Stimulated activated naive B cell treated with anti-CD40 and anti-IgM and Interleukin-4, amounts not matched to agents 10 μg/mL and 1 μg/mL and 100 μg/mL, for 72 hours (primary cell): ENCODE measurements around the gene DHRS4L2.
"Not testable (repeated sequence)": the region's sequence is repeated elsewhere in the genome, so short reads cannot be mapped to it uniquely, and the experiment has no call there.

ENCODE experiments used
- ATAC-seq, 2 donors: fragments of 150-1000 bp; cut with Tn5 transposase; replicated peaks; 2 replicates each; pipeline ENCODE4 v1.10.0; 2021; ENCODE audit warnings: moderate library complexity in 1 of 2
- DNase-seq: peaks from one replicate; pipeline ENCODE4 v3.0.0; 2021
- H3K27ac Mint-ChIP-seq: one replicate; pipeline ENCODE4 v1.8.0; 2022; ENCODE audit warnings: mild to moderate bottlenecking, mixed read lengths
- H3K27me3 Mint-ChIP-seq, 2 donors: one replicate each; pipeline ENCODE4 v1.8.0; 2022; ENCODE audit warnings: mixed read lengths in 2 of 2
- H3K36me3 Mint-ChIP-seq, 2 donors: one replicate each; pipeline ENCODE4 v1.8.0; 2022; ENCODE audit warnings: mixed read lengths in 2 of 2, mild to moderate bottlenecking in 1 of 2
- H3K4me1 Mint-ChIP-seq, 2 donors: one replicate each; pipeline ENCODE4 v1.8.0; 2022; ENCODE audit warnings: mixed read lengths in 2 of 2, mild to moderate bottlenecking in 1 of 2
- H3K4me3 Mint-ChIP-seq, 2 donors: one replicate each; pipeline ENCODE4 v1.8.0; 2022; ENCODE audit warnings: mild to moderate bottlenecking in 2 of 2, mixed read lengths in 2 of 2, moderate library complexity in 1 of 2
- H3K9me3 Mint-ChIP-seq, 2 donors: one replicate each; pipeline ENCODE4 v1.8.0; 2022; ENCODE audit warnings: mixed read lengths in 2 of 2, mild to moderate bottlenecking in 1 of 2

Gene DHRS4L2

GRCh38 chr14:24018978-24019377, 30.2 kb downstream of the DHRS4L2 start:
- H3K9me3 Mint-ChIP-seq, DNase-seq, H3K27me3 Mint-ChIP-seq, H3K36me3 Mint-ChIP-seq, ATAC-seq, H3K27ac Mint-ChIP-seq, H3K4me3 Mint-ChIP-seq: not testable (repeated sequence)
- peaks cover 6 to 14% of the 10 kb centered on the region in 2 donors for H3K4me1 Mint-ChIP-seq

DNA sequence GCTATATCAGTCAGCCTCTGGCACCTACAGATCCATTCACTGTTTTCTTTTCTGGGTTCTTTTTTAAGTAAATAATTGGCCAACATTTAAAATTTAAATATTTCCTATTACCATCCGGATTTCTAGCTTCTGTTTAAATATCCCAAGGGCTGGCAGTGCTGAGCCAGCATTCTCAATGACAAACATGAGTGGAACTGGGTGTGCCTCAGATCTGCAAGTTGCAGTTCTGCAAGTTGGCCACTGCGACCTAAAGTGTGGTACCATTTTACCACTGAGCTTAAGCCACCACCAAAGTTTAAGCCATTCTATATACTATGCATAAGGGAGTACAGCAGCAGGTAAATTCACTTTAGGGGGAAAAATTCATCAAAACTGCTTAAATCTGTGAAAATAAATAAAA, 31.2 kb downstream of the DHRS4L2 start:
- peaks cover 6 to 14% of the 10 kb centered on the region in 2 donors for H3K4me1 Mint-ChIP-seq
- not testable (repeated sequence) for DNase-seq, H3K27me3 Mint-ChIP-seq, H3K4me3 Mint-ChIP-seq, H3K9me3 Mint-ChIP-seq, H3K36me3 Mint-ChIP-seq, H3K27ac Mint-ChIP-seq
- peak; percentile 69 to 71 for ATAC-seq

- not testable (repeated sequence) for DNase-seq, ATAC-seq, H3K4me3 Mint-ChIP-seq, H3K9me3 Mint-ChIP-seq, H3K36me3 Mint-ChIP-seq, H3K27ac Mint-ChIP-seq, H3K27me3 Mint-ChIP-seq
- peaks cover 6 to 14% of the 10 kb centered on the region in 2 donors for H3K4me1 Mint-ChIP-seq
These were observed 31.8 kb downstream of the DHRS4L2 start for GRCh38 chr14:24020520-24020919.

DNA sequence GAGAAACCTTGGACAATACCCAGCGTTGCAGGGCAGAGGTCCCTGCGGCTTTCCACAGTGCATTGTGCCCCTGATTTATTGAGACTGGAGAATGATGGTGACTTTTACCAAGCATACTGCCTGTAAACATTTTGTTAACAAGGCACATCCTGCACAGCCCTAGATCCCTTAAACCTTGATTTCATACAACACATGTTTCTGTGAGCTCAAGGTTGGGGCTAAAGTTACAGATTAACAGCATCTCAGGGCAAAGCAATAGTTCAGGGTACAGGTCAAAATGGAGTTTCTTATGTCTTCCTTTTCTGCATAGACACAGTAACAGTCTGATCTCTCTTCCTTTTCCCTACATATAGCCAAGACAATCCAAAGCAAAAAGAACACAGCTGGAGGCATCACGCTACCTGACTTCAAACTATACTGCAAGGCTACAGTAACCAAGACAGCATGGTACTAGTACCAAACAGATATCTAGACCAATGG, 36.2 kb downstream of the DHRS4L2 start:
- H3K27me3 Mint-ChIP-seq = peaks cover 6 to 12% of the 10 kb centered on the region in 2 donors
- ATAC-seq, H3K4me1 Mint-ChIP-seq, H3K4me3 Mint-ChIP-seq, H3K27ac Mint-ChIP-seq, DNase-seq, H3K36me3 Mint-ChIP-seq, H3K9me3 Mint-ChIP-seq: not testable (repeated sequence)

DNA sequence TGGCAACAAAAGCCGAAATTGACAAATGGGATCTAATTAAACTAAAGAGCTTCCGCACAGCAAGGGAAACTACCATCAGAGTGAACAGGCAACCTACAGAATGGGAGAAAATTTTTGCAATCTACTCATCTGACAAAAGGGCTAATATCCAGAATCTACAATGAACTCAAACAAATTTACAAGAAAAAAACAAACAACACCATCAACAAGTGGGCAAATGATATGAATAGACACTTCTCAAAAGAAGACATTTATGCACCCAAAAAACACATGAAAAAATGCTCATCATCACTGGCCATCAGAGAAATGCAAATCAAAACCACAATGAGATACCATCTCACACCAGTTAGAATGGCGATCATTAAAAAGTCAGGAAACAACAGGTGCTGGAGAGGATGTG, 41.0 kb downstream of the DHRS4L2 start:
- not testable (repeated sequence) for H3K4me1 Mint-ChIP-seq, H3K36me3 Mint-ChIP-seq, DNase-seq, H3K27ac Mint-ChIP-seq, H3K4me3 Mint-ChIP-seq, ATAC-seq, H3K9me3 Mint-ChIP-seq
- peaks cover 6 to 12% of the 10 kb centered on the region in 2 donors for H3K27me3 Mint-ChIP-seq

GRCh38 chr14:24031331-24031730, 42.6 kb downstream of the DHRS4L2 start:
- H3K4me3 Mint-ChIP-seq, H3K27ac Mint-ChIP-seq, H3K9me3 Mint-ChIP-seq, H3K4me1 Mint-ChIP-seq, H3K36me3 Mint-ChIP-seq, H3K27me3 Mint-ChIP-seq, ATAC-seq, DNase-seq: not testable (repeated sequence)

- no peak overlapping the region for H3K4me3 Mint-ChIP-seq
- H3K4me1 Mint-ChIP-seq = peaks cover 7 to 9% of the 10 kb centered on the region in 2 donors
- no peak for DNase-seq
- peaks cover 3 to 6% of the 10 kb centered on the region in 2 donors for H3K36me3 Mint-ChIP-seq
- H3K9me3 Mint-ChIP-seq = peaks cover 4 to 9% of the 10 kb centered on the region in 2 donors
- no peaks in the 10 kb centered on the region for H3K27me3 Mint-ChIP-seq
- no peak overlapping the region for H3K27ac Mint-ChIP-seq
- no peak for ATAC-seq
These were observed 44.1 kb downstream of the DHRS4L2 start for GRCh38 chr14:24032727-24033418.

GRCh38 chr14:24035769-24036168, 47.0 kb downstream of the DHRS4L2 start:
- H3K9me3 Mint-ChIP-seq, H3K36me3 Mint-ChIP-seq, H3K27me3 Mint-ChIP-seq, H3K4me1 Mint-ChIP-seq, DNase-seq: not testable (repeated sequence)
- peak overlapping the region; percentile 59 for H3K27ac Mint-ChIP-seq
- ATAC-seq = peak; percentile 21 to 32
- peak overlapping the region; percentile 95 to 99 for H3K4me3 Mint-ChIP-seq

- Mint-ChIP-seq H3K27me3 (no peaks in the 10 kb centered on the region), H3K27ac (peak overlapping the region; percentile 87), H3K4me3 (peak overlapping the region; percentile 95 to 99), H3K4me1 (peaks cover 7 to 9% of the 10 kb centered on the region in 2 donors), H3K9me3 (peaks cover 3 to 7% of the 10 kb centered on the region in 2 donors), H3K36me3 (peaks cover 2 to 4% of the 10 kb centered on the region in 2 donors)
- ATAC-seq (peak; percentile 87 to 88), DNase-seq (peak; percentile 52)
These were observed 47.6 kb downstream of the DHRS4L2 start for GRCh38 chr14:24036169-24036962.

- not testable (repeated sequence) for H3K27me3 Mint-ChIP-seq, H3K36me3 Mint-ChIP-seq, DNase-seq, H3K9me3 Mint-ChIP-seq, H3K4me1 Mint-ChIP-seq
- H3K27ac Mint-ChIP-seq = peak overlapping the region; percentile 87
- ATAC-seq = peak; percentile 18 to 42
- H3K4me3 Mint-ChIP-seq = peak overlapping the region; percentile 95 to 99
These were observed 48.4 kb downstream of the DHRS4L2 start for GRCh38 chr14:24036963-24037657.

- H3K36me3 Mint-ChIP-seq = peaks cover 0 to 2% of the 10 kb centered on the region in 2 donors
- no peak overlapping the region for H3K4me3 Mint-ChIP-seq
- no peak overlapping the region for H3K27ac Mint-ChIP-seq
- H3K27me3 Mint-ChIP-seq = no peaks in the 10 kb centered on the region
- DNase-seq = no peak
- H3K9me3 Mint-ChIP-seq = no peaks in the 10 kb centered on the region
- ATAC-seq = no peak
- peaks cover 7 to 9% of the 10 kb centered on the region in 2 donors for H3K4me1 Mint-ChIP-seq
These were observed 48.9 kb downstream of the DHRS4L2 start for GRCh38 chr14:24037658-24038037.

DNA sequence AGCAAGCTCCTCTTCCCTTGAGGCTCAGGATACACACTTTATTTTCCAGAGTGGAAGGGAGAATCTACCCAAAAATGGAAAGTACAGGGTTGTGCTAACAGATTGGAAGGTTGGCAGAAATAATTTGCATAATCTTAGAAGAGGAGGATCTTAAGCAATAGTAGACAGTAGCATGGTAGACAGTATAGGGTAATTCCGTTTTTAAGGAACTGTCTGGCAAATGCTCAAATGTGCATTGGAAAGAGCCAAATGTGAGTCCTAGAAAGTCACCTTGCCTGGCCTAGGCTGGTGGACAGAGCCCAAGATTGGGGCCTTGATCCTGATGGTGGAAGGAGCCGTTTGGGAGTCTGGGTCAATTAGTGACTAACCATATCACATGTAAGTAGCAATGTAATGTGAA, 50.0 kb downstream of the DHRS4L2 start:
- no peak for DNase-seq
- no peak overlapping the region for H3K4me3 Mint-ChIP-seq

GRCh38 chr14:24040692-24041091, 52.0 kb downstream of the DHRS4L2 start:
- Mint-ChIP-seq H3K4me1 (peaks cover 7 to 8% of the 10 kb centered on the region in 2 donors), H3K27ac (no peak overlapping the region), H3K27me3 (peaks cover 0 to 5% of the 10 kb centered on the region in 2 donors), H3K4me3 (no peak overlapping the region), H3K36me3 (no peaks in the 10 kb centered on the region), H3K9me3 (no peaks in the 10 kb centered on the region)
- DNase-seq (no peak), ATAC-seq (no peak)

More for the DNA sequence above, 50.0 kb downstream of the DHRS4L2 start:
- H3K36me3 Mint-ChIP-seq = peaks cover 0 to 2% of the 10 kb centered on the region in 2 donors
- H3K27ac Mint-ChIP-seq = peak overlapping the region; percentile 68
- H3K9me3 Mint-ChIP-seq = no peaks in the 10 kb centered on the region
- H3K27me3 Mint-ChIP-seq = no peaks in the 10 kb centered on the region
- no peak for ATAC-seq
- peaks cover 7 to 9% of the 10 kb centered on the region in 2 donors for H3K4me1 Mint-ChIP-seq

- ATAC-seq = no peak
- DNase-seq = no peak
- Mint-ChIP-seq H3K9me3 (no peaks in the 10 kb centered on the region), H3K36me3 (no peaks in the 10 kb centered on the region), H3K27ac (no peak overlapping the region), H3K4me1 (no peaks in the 10 kb centered on the region), H3K4me3 (no peak overlapping the region), H3K27me3 (peaks cover 0 to 6% of the 10 kb centered on the region in 2 donors)
These were observed 54.0 kb downstream of the DHRS4L2 start for GRCh38 chr14:24042746-24043145.
